ENCODE measurements around the gene PCSK6. TPM values are rescaled to one million over a fixed set of nuclear protein-coding genes. Genes with fewer than 3 reads are reported as not detected.

Gene PCSK6
- total RNA-seq, 1 donor from 2014 or later, result 8.4 TPM

DNA sequence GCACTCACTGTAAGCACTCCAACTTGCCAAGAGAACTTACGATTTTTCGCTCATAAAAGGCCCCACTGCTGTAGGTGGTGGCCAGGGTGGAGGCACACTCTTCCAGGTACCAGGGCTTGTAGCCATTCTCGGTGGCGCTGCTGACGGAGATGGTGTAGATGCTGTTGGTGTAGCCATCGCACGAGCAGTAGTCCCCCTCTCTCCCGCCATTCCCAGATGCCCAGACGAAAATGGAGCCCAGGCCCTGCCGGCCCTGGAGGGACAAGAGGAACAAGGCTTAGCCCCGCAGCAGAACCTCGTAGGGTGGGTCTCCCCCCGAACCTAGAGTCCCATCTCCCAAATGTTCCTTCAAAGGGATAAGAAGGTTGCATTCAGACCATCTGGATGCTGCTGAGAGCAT is 96.3 kb downstream of the PCSK6 start:
- H3K4me3 ChIP-seq (ENCODE audit: low read depth, low read length), result no peak overlapping the region
- no peaks in the 10 kb centered on the region for H3K27me3 ChIP-seq (ENCODE audit: control insufficient read depth, insufficient read depth, low read length)
- no peak for TF ChIP-seq CTCF (IDR thresholded peaks at IDR 0.05; ENCODE audit: insufficient read depth, low read length, poor library complexity, severe bottlenecking)
- no peak for DNase-seq (ENCODE audit: low read depth)
- no peaks in the 10 kb centered on the region for H3K36me3 ChIP-seq (ENCODE audit: control insufficient read depth, insufficient read depth, low read length)

DNA sequence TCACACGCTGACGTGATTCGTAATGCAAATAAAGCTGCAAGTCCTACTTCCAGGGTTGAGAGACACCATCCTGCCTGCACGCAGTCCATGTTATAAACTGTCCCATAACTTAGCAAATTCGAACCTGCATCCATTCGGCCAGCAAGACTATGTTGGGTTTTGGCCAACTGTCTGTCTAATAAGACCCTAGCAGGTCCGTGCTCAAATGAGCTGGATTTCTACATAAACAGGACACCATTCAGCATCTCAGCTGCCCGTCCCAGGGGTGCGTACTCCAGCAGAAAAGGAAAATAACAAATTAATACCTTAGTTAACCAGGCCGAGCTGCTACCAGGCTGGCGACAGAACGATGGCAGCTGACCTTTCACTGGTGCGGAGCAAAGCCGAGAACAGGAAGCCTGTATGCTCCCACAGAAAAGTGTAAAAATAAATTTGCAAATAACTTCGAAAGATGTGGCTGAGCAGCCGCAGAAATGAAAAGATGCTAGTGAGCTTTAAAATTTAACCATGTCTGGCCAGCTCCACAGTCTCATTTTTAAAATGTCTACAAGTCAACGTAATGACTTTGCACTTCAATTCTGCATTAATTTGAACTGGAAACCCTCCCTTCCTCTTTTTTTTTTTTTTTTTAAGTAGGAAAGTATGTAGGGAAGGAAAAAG is 97.4 kb downstream of the PCSK6 start:
- no peak for TF ChIP-seq CTCF (IDR thresholded peaks at IDR 0.05; ENCODE audit: insufficient read depth, low read length, poor library complexity, severe bottlenecking)
- no peaks in the 10 kb centered on the region for H3K27me3 ChIP-seq (ENCODE audit: control insufficient read depth, insufficient read depth, low read length)
- H3K36me3 ChIP-seq (ENCODE audit: control insufficient read depth, insufficient read depth, low read length), result no peaks in the 10 kb centered on the region
- DNase-seq (ENCODE audit: low read depth), result no peak
- H3K4me3 ChIP-seq (ENCODE audit: low read depth, low read length), result no peak overlapping the region

DNA sequence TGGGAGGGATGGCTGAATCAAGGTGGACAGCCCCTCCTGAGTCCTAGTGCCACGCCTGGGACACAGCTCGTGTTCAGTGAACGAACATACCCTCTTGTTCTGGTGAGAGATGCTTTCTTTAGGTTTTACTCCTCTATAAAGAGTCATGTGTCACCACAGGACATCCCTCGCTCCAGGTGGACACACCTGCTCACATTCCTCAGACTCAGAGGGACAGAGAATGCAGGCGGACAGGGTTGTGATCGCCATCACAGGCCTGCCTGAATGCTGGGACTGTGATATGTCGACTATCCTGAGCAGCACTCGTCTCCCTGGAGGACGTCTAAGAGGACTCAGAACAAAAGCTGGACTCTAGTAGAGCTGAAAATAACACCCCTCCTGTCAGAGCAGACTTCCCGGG is 98.1 kb downstream of the PCSK6 start:
- no peak for DNase-seq (ENCODE audit: low read depth)
- Histone ChIP-seq H3K4me3 (ENCODE audit: low read depth, low read length) (no peak overlapping the region), H3K36me3 (ENCODE audit: control insufficient read depth, insufficient read depth, low read length) (no peaks in the 10 kb centered on the region), H3K27me3 (ENCODE audit: control insufficient read depth, insufficient read depth, low read length) (no peaks in the 10 kb centered on the region)
- TF ChIP-seq CTCF (IDR thresholded peaks at IDR 0.05; ENCODE audit: insufficient read depth, low read length, poor library complexity, severe bottlenecking), result no peak

GRCh38 chr15:101390462-101390861 is 99.0 kb downstream of the PCSK6 start:
- no peak for TF ChIP-seq CTCF (IDR thresholded peaks at IDR 0.05; ENCODE audit: insufficient read depth, low read length, poor library complexity, severe bottlenecking)
- Histone ChIP-seq H3K36me3 (ENCODE audit: control insufficient read depth, insufficient read depth, low read length) (no peaks in the 10 kb centered on the region), H3K4me3 (ENCODE audit: low read depth, low read length) (no peak overlapping the region), H3K27me3 (ENCODE audit: control insufficient read depth, insufficient read depth, low read length) (no peaks in the 10 kb centered on the region)
- DNase-seq (ENCODE audit: low read depth), result no peak

GRCh38 chr15:101390060-101390459 is 99.4 kb downstream of the PCSK6 start:
- H3K27me3 ChIP-seq (ENCODE audit: control insufficient read depth, insufficient read depth, low read length), result no peaks in the 10 kb centered on the region
- DNase-seq (ENCODE audit: low read depth), result no peak
- H3K4me3 ChIP-seq (ENCODE audit: low read depth, low read length), result no peak overlapping the region
- H3K36me3 ChIP-seq (ENCODE audit: control insufficient read depth, insufficient read depth, low read length), result no peaks in the 10 kb centered on the region
- TF ChIP-seq CTCF (IDR thresholded peaks at IDR 0.05; ENCODE audit: insufficient read depth, low read length, poor library complexity, severe bottlenecking), result no peak

DNA sequence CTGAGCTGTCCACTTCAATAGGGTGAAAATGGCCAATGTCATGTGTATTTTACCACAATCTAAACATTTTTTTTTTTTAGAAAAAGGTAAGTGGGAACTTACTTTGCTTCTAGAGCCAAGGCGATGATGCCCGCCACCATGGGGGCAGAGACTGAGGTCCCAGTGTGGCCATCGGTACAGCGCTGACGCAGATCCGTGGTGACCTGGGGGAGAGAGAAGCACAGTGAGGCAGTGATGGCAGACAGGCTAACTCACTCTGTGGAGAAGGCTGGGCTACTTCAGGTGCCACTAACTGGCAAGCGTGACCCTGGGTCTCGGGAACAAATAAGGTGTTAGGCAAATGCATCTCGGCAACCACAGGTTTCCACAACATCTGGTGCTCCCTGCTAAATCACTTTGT is 100.1 kb downstream of the PCSK6 start:
- TF ChIP-seq CTCF (IDR thresholded peaks at IDR 0.05; ENCODE audit: insufficient read depth, low read length, poor library complexity, severe bottlenecking), result no peak
- Histone ChIP-seq H3K27me3 (ENCODE audit: control insufficient read depth, insufficient read depth, low read length) (no peaks in the 10 kb centered on the region), H3K4me3 (ENCODE audit: low read depth, low read length) (no peak overlapping the region), H3K36me3 (ENCODE audit: control insufficient read depth, insufficient read depth, low read length) (no peaks in the 10 kb centered on the region)
- DNase-seq (ENCODE audit: low read depth), result no peak

Data from kidney epithelial cell (primary cell).